Suprapubic skin (tissue), 4 donors: Measurements from ENCODE around the gene RAX. TPM values are rescaled to one million over a fixed set of nuclear protein-coding genes. Genes with fewer than 3 reads are reported as not detected.

Experiments
- DNase-seq, 2 donors: peaks; one replicate each; pipeline ENCODE4 v3.0.0-alpha.2; 2019; ENCODE audit warnings: low spot score in 2 of 2
- H3K27ac ChIP-seq: fragments of 200-600 bp; sonication (generic); one replicate; pipeline ENCODE4 v1.5.1; 2019
- H3K27me3 ChIP-seq: fragments of 200-600 bp; sonication (generic); one replicate; pipeline ENCODE4 v1.5.1; 2019
- H3K36me3 ChIP-seq: fragments of 200-600 bp; sonication (generic); one replicate; pipeline ENCODE4 v1.5.1; 2019
- H3K4me1 ChIP-seq: fragments of 200-600 bp; sonication (generic); one replicate; pipeline ENCODE4 v1.5.1; 2019
- H3K4me3 ChIP-seq: fragments of 200-600 bp; sonication (generic); one replicate; pipeline ENCODE4 v1.5.1; 2019; ENCODE audit warnings: mild to moderate bottlenecking
- H3K9me3 ChIP-seq: fragments of 200-600 bp; sonication (generic); one replicate; pipeline ENCODE4 v1.5.1; 2019
- CTCF ChIP-seq, 2 donors: fragments of 200-600 bp in 1 of 2; fragments of 450-650 bp in 1 of 2; sonication (generic) in 1 of 2; IDR thresholded peaks; one replicate each; pipeline ENCODE4 v1.5.1; 2016 to 2019; ENCODE audit warnings: antibody characterized with exemption in 2 of 2, mild to moderate bottlenecking in 1 of 2, moderate library complexity in 1 of 2
- EP300 ChIP-seq: sonication (generic); formaldehyde crosslinking; IDR thresholded peaks from one replicate; pipeline ENCODE4 v1.6.1; 2017; ENCODE audit warnings: antibody characterized with exemption
- POLR2A ChIP-seq, 2 donors: fragments of 450-650 bp; IDR thresholded peaks; one replicate each; pipeline ENCODE4 v1.6.1; 2017; ENCODE audit warnings: antibody characterized with exemption in 2 of 2, mild to moderate bottlenecking in 2 of 2, moderate library complexity in 2 of 2
- POLR2AphosphoS5 ChIP-seq, 3 donors: sonication (generic); formaldehyde crosslinking; IDR thresholded peaks; one replicate each; pipeline ENCODE4 v1.6.1; 2017; ENCODE audit warnings: antibody characterized with exemption in 3 of 3
- WGBS: methylation state at CpG from one replicate; pipeline ENCODE4 v1.1.5; 2018; 5-methylcytosine and 5-hydroxymethylcytosine counted together
- total RNA-seq, 4 donors: library from RNA; depleted of rRNA; stranded (reverse); fragments of >200 nt; gene quantifications; one replicate each; pipeline ENCODE4 v1.1.0, GENCODE V29; 2016

RAX gene
- under 1 TPM in 1 of 4 donors, not detected in 3; 0.18 TPM for total RNA-seq

- peaks cover 36% of the 10 kb centered on the region for H3K4me1 ChIP-seq
- H3K27ac ChIP-seq, result no peak within 1 kb of the TSS
- peak in 1 of 2 donors; percentile 73 for DNase-seq
- TF ChIP-seq POLR2AphosphoS5 (IDR thresholded peaks at IDR 0.05) (no peak), POLR2A (IDR thresholded peaks at IDR 0.05) (no peak), EP300 (no peak), CTCF (IDR thresholded peaks at IDR 0.05) (no peak)
- 3% methylated on average over 42 of the region's 88 CpGs for WGBS
- no peaks in the 10 kb centered on the region for H3K9me3 ChIP-seq
- peak within 1 kb of the TSS; percentile 47 for H3K4me3 ChIP-seq
- no peaks in the 10 kb centered on the region for H3K36me3 ChIP-seq
- peaks cover 94% of the 10 kb centered on the region for H3K27me3 ChIP-seq
Measured at GRCh38 chr18:59272891-59273758, at the start of gene RAX. Gene RAX, minus strand, starts transcription at chr18:59273454. Its CDS starts 248 bp downstream, at chr18:59273206.

GRCh38 chr18:59318460-59319050 is 45.3 kb upstream of the RAX start, which contains the start of gene CPLX4:
Gene CPLX4, minus strand, starts transcription at chr18:59318649. Its CDS starts 187 bp downstream, at chr18:59318462.
- no peak for DNase-seq
- Histone ChIP-seq H3K9me3 (no peaks in the 10 kb centered on the region), H3K4me3 (no peak within 1 kb of the TSS), H3K27ac (no peak within 1 kb of the TSS), H3K4me1 (peaks cover 2% of the 10 kb centered on the region), H3K27me3 (no peaks in the 10 kb centered on the region), H3K36me3 (no peaks in the 10 kb centered on the region)
- 80% methylated on average over 4 of the region's 4 CpGs for WGBS
- no peak for TF ChIP-seq EP300
- no peak for TF ChIP-seq POLR2A (IDR thresholded peaks at IDR 0.05)
- TF ChIP-seq CTCF (IDR thresholded peaks at IDR 0.05), result no peak
- TF ChIP-seq POLR2AphosphoS5 (IDR thresholded peaks at IDR 0.05), result no peak

- peaks cover 19% of the 10 kb centered on the region for H3K27me3 ChIP-seq
Measured at GRCh38 chr18:59311631-59312030, 38.4 kb upstream of the RAX start.

GRCh38 chr18:59308938-59309260 is 35.6 kb upstream of the RAX start:
- DNase-seq, result no peak
- TF ChIP-seq CTCF (IDR thresholded peaks at IDR 0.05) (no peak), EP300 (no peak), POLR2AphosphoS5 (IDR thresholded peaks at IDR 0.05) (no peak), POLR2A (IDR thresholded peaks at IDR 0.05) (no peak)
- no peaks in the 10 kb centered on the region for H3K9me3 ChIP-seq
- WGBS, result 13% methylated on average over 5 of the region's 5 CpGs
- no peak overlapping the region for H3K27ac ChIP-seq
- H3K27me3 ChIP-seq, result peaks cover 28% of the 10 kb centered on the region
- H3K4me1 ChIP-seq, result peaks cover 12% of the 10 kb centered on the region
- H3K4me3 ChIP-seq, result peak overlapping the region; percentile 31
- H3K36me3 ChIP-seq, result no peaks in the 10 kb centered on the region

More at GRCh38 chr18:59311631-59312030, 38.4 kb upstream of the RAX start:
- Histone ChIP-seq H3K4me3 (no peak overlapping the region), H3K9me3 (no peaks in the 10 kb centered on the region), H3K36me3 (no peaks in the 10 kb centered on the region), H3K4me1 (peaks cover 12% of the 10 kb centered on the region), H3K27ac (no peak overlapping the region)
- 78% methylated on average over 7 of the region's 7 CpGs for WGBS
- TF ChIP-seq POLR2A (IDR thresholded peaks at IDR 0.05) (no peak), EP300 (no peak), CTCF (IDR thresholded peaks at IDR 0.05) (no peak), POLR2AphosphoS5 (IDR thresholded peaks at IDR 0.05) (no peak)
- no peak for DNase-seq

- peak in 1 of 2 donors; percentile 76 for DNase-seq
- WGBS, result under 1% methylated on average over 46 of the region's 46 CpGs
- Histone ChIP-seq H3K27me3 (peaks cover 28% of the 10 kb centered on the region), H3K27ac (no peak overlapping the region), H3K4me1 (peaks cover 12% of the 10 kb centered on the region), H3K9me3 (no peaks in the 10 kb centered on the region), H3K4me3 (peak overlapping the region; percentile 31), H3K36me3 (no peaks in the 10 kb centered on the region)
- no peak for TF ChIP-seq POLR2A (IDR thresholded peaks at IDR 0.05)
- TF ChIP-seq POLR2AphosphoS5 (IDR thresholded peaks at IDR 0.05), result no peak
- peak; percentile 26 to 75 for TF ChIP-seq CTCF (IDR thresholded peaks at IDR 0.05)
- TF ChIP-seq EP300, result no peak
Measured at GRCh38 chr18:59308248-59308937, 35.1 kb upstream of the RAX start.
